ENCODE data around the gene CCDC85B. TPM values are rescaled to one million over a fixed set of nuclear protein-coding genes. Genes with fewer than 3 reads are reported as not detected.
A peak's percentile ranks its signal among the peaks of the same experiment; 100 is the strongest.

The CCDC85B gene
- total RNA-seq, 4 donors from 2014 or later, result 63.5 to 99.5 (median 84.6) TPM

DNA sequence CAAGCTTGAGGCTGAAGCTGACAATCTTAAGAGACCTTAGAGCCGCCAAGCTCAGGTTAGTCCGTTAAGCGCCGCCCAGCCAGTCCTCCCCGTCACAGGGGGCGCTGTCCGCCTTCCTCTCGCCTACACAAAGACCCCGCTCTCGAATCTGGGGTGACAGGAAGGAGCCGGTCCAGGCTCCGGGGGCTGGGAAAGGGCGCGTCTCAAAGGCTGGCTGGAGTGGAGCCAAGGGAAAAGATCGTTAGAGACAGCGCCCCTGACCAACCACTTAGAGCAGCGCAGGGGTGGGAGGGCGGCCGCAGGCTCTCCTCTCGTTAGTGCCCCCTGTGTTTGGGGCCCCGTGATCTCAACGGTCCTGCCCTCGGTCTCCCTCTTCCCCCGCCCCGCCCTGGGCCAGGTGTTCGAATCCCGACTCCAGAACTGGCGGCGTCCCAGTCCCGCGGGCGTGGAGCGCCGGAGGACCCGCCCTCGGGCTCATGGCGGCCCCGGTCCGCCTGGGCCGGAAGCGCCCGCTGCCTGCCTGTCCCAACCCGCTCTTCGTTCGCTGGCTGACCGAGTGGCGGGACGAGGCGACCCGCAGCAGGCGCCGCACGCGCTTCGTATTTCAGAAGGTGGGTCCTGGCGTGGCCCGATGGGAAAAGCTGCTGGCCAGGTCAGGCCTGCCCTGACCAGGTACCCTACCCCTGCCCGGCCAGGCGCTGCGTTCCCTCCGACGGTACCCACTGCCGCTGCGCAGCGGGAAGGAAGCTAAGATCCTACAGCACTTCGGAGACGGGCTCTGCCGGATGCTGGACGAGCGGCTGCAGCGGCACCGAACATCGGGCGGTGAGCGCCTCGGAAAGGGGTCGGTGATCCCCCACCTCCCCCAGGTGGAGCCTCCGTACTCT, 30.0 kb upstream of the CCDC85B start, which contains the start of gene MUS81:
Gene MUS81, plus strand, starts transcription at position 156 of the 887 bp plus-strand sequence. Its CDS starts 321 bp downstream, at position 477.
- Histone ChIP-seq H3K9me3 (no peaks in the 10 kb centered on the region), H3K36me3 (peaks cover 29 to 56% (median 47%) of the 10 kb centered on the region in 4 donors), H3K27ac (replicated peaks in 1 of 4) (peak within 1 kb of the TSS; percentile 98 to 100 (median 98)), H3K4me3 (peak within 1 kb of the TSS; percentile 98 to 100 (median 99)), H3K27me3 (no peaks in the 10 kb centered on the region), H3K4me1 (peaks cover 36 to 68% (median 59%) of the 10 kb centered on the region in 4 donors)
- 0% methylated on average over 24 of the region's 78 CpGs for WGBS
- peak; percentile 99 for DNase-seq (ENCODE audit: extremely low spot score)
- TF ChIP-seq POLR2AphosphoS5 (IDR thresholded peaks at IDR 0.05) (peak; percentile 90 to 96), EP300 (IDR thresholded peaks at IDR 0.05) (no peak), POLR2A (IDR thresholded peaks at IDR 0.05; ENCODE audit: low read depth) (peak; percentile 37)
- TF ChIP-seq, protein P1, sequence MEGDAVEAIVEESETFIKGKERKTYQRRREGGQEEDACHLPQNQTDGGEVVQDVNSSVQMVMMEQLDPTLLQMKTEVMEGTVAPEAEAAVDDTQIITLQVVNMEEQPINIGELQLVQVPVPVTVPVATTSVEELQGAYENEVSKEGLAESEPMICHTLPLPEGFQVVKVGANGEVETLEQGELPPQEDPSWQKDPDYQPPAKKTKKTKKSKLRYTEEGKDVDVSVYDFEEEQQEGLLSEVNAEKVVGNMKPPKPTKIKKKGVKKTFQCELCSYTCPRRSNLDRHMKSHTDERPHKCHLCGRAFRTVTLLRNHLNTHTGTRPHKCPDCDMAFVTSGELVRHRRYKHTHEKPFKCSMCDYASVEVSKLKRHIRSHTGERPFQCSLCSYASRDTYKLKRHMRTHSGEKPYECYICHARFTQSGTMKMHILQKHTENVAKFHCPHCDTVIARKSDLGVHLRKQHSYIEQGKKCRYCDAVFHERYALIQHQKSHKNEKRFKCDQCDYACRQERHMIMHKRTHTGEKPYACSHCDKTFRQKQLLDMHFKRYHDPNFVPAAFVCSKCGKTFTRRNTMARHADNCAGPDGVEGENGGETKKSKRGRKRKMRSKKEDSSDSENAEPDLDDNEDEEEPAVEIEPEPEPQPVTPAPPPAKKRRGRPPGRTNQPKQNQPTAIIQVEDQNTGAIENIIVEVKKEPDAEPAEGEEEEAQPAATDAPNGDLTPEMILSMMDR (IDR thresholded peaks at IDR 0.05), result peak; percentile 83 to 93 (median 86)
- intact Hi-C loops (cut with DNase I), result no loop called here

DNA sequence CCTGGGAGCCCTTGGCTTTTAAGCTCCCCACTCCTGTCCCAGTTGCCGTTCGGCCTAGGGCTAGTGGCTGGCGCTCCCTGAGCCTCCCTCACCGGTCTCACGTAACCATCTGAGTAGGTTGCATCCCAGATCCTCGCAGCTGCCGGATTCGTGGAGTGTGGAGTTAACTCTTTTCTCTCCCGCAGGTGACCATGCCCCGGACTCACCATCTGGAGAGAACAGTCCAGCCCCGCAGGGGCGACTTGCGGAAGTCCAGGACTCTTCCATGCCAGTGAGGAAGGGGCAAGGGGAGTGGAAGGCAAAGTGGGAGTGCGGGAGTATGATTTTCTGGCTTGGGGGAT, 29.3 kb upstream of the CCDC85B start:
- TF ChIP-seq, protein P1 (IDR thresholded peaks at IDR 0.05), result no peak
- no peak for TF ChIP-seq POLR2AphosphoS5 (IDR thresholded peaks at IDR 0.05)
- no peak for TF ChIP-seq EP300 (IDR thresholded peaks at IDR 0.05)
- WGBS, result 50% methylated on average over 1 of the region's 14 CpGs
- peaks cover 30 to 65% (median 53%) of the 10 kb centered on the region in 4 donors for H3K4me1 ChIP-seq
- H3K27ac ChIP-seq (replicated peaks in 1 of 4), result peak overlapping the region; percentile 98 to 100 (median 98)
- H3K4me3 ChIP-seq, result peak overlapping the region; percentile 98 to 100 (median 99)
- no peaks in the 10 kb centered on the region for H3K9me3 ChIP-seq
- no peaks in the 10 kb centered on the region for H3K27me3 ChIP-seq
- intact Hi-C loops (cut with DNase I), result no loop called here
- peaks cover 31 to 56% (median 47%) of the 10 kb centered on the region in 4 donors for H3K36me3 ChIP-seq
- DNase-seq (ENCODE audit: extremely low spot score), result no peak

DNA sequence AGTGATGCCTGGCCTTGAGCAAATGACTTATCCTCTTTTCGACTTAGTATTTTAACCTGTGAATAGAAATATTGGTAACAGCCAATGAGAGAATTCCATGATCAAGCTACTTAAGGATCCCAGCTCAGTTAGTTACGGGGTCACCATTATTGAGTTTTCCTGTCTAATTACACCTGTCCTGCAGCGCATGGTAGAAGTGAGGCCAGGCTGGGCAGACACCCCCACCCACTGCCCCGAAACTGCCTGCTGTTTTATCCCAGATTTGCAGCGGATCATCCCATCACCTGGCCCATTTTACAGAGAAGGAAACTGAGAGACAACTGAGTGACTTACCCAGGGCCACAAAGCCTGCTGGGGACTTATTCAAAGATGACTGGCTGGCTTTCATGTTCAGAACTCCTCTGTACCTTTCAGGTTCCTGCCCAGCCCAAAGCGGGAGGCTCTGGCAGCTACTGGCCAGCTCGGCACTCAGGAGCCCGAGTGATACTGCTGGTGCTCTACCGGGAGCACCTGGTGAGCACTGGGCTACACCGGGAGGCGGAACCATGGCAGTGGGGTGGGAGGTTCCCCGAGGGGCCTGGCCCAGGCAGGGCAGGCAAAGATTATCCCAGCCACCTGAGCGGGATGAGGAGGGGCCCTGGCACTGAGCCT, 28.8 kb upstream of the CCDC85B start:
- TF ChIP-seq POLR2AphosphoS5 (IDR thresholded peaks at IDR 0.05) (no peak), EP300 (IDR thresholded peaks at IDR 0.05) (no peak), POLR2A (IDR thresholded peaks at IDR 0.05; ENCODE audit: low read depth) (no peak)
- TF ChIP-seq, protein P1 (IDR thresholded peaks at IDR 0.05), result no peak
- Histone ChIP-seq H3K9me3 (no peaks in the 10 kb centered on the region), H3K4me1 (peaks cover 24 to 60% (median 48%) of the 10 kb centered on the region in 4 donors), H3K27me3 (no peaks in the 10 kb centered on the region), H3K36me3 (peaks cover 35 to 56% (median 51%) of the 10 kb centered on the region in 4 donors), H3K27ac (replicated peaks in 1 of 4) (peak overlapping the region; percentile 98 to 100 (median 98)), H3K4me3 (peak overlapping the region; percentile 98 to 100 (median 99))
- DNase-seq (ENCODE audit: extremely low spot score), result no peak
- 81% methylated on average over 12 of the region's 13 CpGs for WGBS
- intact Hi-C loops (cut with DNase I), result no loop called here

DNA sequence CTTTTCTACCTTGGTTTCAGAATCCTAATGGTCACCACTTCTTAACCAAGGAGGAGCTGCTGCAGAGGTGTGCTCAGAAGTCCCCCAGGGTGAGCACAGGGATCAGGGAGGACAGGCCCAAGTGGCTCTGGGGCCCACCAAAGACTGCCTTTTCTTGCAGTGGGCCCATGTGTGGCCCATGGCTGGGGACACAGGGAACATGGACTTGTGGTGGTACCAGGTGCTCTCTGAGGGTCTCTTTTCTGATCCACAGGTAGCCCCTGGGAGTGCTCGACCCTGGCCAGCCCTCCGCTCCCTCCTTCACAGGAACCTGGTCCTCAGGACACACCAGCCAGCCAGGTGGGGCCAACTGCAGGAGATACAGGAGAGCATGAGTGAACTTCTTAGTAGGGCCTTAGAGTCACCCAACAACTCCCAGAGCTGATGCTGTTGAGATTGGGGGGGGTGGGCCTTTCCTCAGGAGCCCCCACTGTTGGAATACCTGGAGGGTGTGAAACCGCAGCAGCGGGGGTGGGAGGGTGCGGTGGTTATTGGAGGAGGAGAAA, 28.2 kb upstream of the CCDC85B start:
- DNase-seq (ENCODE audit: extremely low spot score), result no peak
- intact Hi-C loops (cut with DNase I), result no loop called here
- Histone ChIP-seq H3K27ac (replicated peaks in 1 of 4) (peak overlapping the region; percentile 98 to 100 (median 98)), H3K4me3 (peak overlapping the region in 1 of 4 donors; percentile 98), H3K27me3 (no peaks in the 10 kb centered on the region), H3K4me1 (peaks cover 22 to 62% (median 46%) of the 10 kb centered on the region in 4 donors), H3K9me3 (no peaks in the 10 kb centered on the region), H3K36me3 (peaks cover 35 to 60% (median 57%) of the 10 kb centered on the region in 4 donors)
- 87% methylated on average over 4 of the region's 5 CpGs for WGBS
- TF ChIP-seq, protein P1 (IDR thresholded peaks at IDR 0.05), result no peak
- TF ChIP-seq POLR2A (IDR thresholded peaks at IDR 0.05; ENCODE audit: low read depth), result no peak
- TF ChIP-seq POLR2AphosphoS5 (IDR thresholded peaks at IDR 0.05), result no peak
- TF ChIP-seq EP300 (IDR thresholded peaks at IDR 0.05), result no peak

Measured in esophagus muscularis mucosa (tissue), 4 donors.